ENCODE results near the gene RIMKLB. TPM values are rescaled to one million over a fixed set of nuclear protein-coding genes. Genes with fewer than 3 reads are reported as not detected.

RIMKLB gene
- total RNA-seq, 2 donors from 2014 or later: 4.3 to 6.0 TPM

- no peak for TF ChIP-seq CTCF (IDR thresholded peaks at IDR 0.05)
- Histone ChIP-seq H3K27me3 (no peaks in the 10 kb centered on the region), H3K27ac (no peak overlapping the region), H3K9me3 (no peaks in the 10 kb centered on the region), H3K9ac (ENCODE audit: low read depth in 2 of 2, low read length in 2 of 2) (no peak overlapping the region), H3K36me3 (no peaks in the 10 kb centered on the region), H3K4me3 (no peak overlapping the region), H3K4me1 (no peaks in the 10 kb centered on the region)
- intact Hi-C loops (cut with DNase I): loop anchor here (5.0 to 10.0 kb wide), 4 partner anchors 144 to 362 kb away; partner anchors contain the start of gene A2ML1
- DNase-seq: no peak
Measured at GRCh38 chr12:8680533-8680932, 17.3 kb upstream of the RIMKLB start.

GRCh38 chr12:8681129-8681884 lies 16.5 kb upstream of the RIMKLB start:
- TF ChIP-seq CTCF (IDR thresholded peaks at IDR 0.05): no peak
- H3K27ac ChIP-seq: no peak overlapping the region

GRCh38 chr12:8685051-8685450 lies 12.7 kb upstream of the RIMKLB start:
- H3K27ac ChIP-seq: no peak overlapping the region
- TF ChIP-seq CTCF (IDR thresholded peaks at IDR 0.05): no peak
- no peak for DNase-seq
- H3K9ac ChIP-seq (ENCODE audit: low read depth in 2 of 2, low read length in 2 of 2): no peak overlapping the region
- H3K36me3 ChIP-seq: no peaks in the 10 kb centered on the region
- no peaks in the 10 kb centered on the region for H3K4me1 ChIP-seq
- H3K9me3 ChIP-seq: no peaks in the 10 kb centered on the region
- intact Hi-C loops (cut with DNase I): loop anchor here (10.0 kb wide), 2 partner anchors 140 to 170 kb away; partner anchors contain the start of gene A2ML1
- no peaks in the 10 kb centered on the region for H3K27me3 ChIP-seq
- H3K4me3 ChIP-seq: no peak overlapping the region

More at GRCh38 chr12:8681129-8681884, 16.5 kb upstream of the RIMKLB start:
- Histone ChIP-seq H3K27me3 (no peaks in the 10 kb centered on the region), H3K9ac (ENCODE audit: low read depth in 2 of 2, low read length in 2 of 2) (no peak overlapping the region), H3K4me1 (no peaks in the 10 kb centered on the region), H3K4me3 (no peak overlapping the region), H3K9me3 (no peaks in the 10 kb centered on the region), H3K36me3 (no peaks in the 10 kb centered on the region)
- DNase-seq: no peak
- intact Hi-C loops (cut with DNase I): loop anchor here (5.0 to 10.0 kb wide), 4 partner anchors 143 to 361 kb away; partner anchors contain the start of gene A2ML1

GRCh38 chr12:8687846-8688601 lies 9.8 kb upstream of the RIMKLB start:
- Histone ChIP-seq H3K9me3 (no peaks in the 10 kb centered on the region), H3K4me1 (no peaks in the 10 kb centered on the region), H3K9ac (ENCODE audit: low read depth in 2 of 2, low read length in 2 of 2) (no peak overlapping the region), H3K36me3 (no peaks in the 10 kb centered on the region), H3K27me3 (no peaks in the 10 kb centered on the region), H3K27ac (no peak overlapping the region), H3K4me3 (no peak overlapping the region)
- no peak for TF ChIP-seq CTCF (IDR thresholded peaks at IDR 0.05)
- no peak for DNase-seq
- intact Hi-C loops (cut with DNase I): loop anchor here (10.0 kb wide), 2 partner anchors 137 to 167 kb away; partner anchors contain the start of gene A2ML1

GRCh38 chr12:8689681-8690080 lies 8.1 kb upstream of the RIMKLB start:
- intact Hi-C loops (cut with DNase I): loop anchor here (10.0 kb wide), 2 partner anchors 135 to 165 kb away; partner anchors contain the start of gene A2ML1
- Histone ChIP-seq H3K27me3 (no peaks in the 10 kb centered on the region), H3K27ac (no peak overlapping the region), H3K9ac (ENCODE audit: low read depth in 2 of 2, low read length in 2 of 2) (no peak overlapping the region), H3K4me3 (no peak overlapping the region), H3K9me3 (no peaks in the 10 kb centered on the region), H3K4me1 (no peaks in the 10 kb centered on the region), H3K36me3 (no peaks in the 10 kb centered on the region)
- DNase-seq: no peak
- no peak for TF ChIP-seq CTCF (IDR thresholded peaks at IDR 0.05)

All from colonic mucosa (tissue), 4 donors.